Muscle layer of duodenum (tissue), 2 donors: ENCODE measurements around the gene CSTB.

Experiments used
- H3K27ac ChIP-seq: one replicate; pipeline ENCODE4 v1.7.0; 2013; ENCODE audit warnings: mild to moderate bottlenecking, low read length
- H3K27me3 ChIP-seq: one replicate; pipeline ENCODE4 v1.7.0; 2013; ENCODE audit warnings: low read depth, mild to moderate bottlenecking, control low read depth, low read length
- H3K36me3 ChIP-seq, 2 donors: one replicate each; pipeline ENCODE4 v1.7.0; 2013; ENCODE audit warnings: low read length in 2 of 2, control low read depth in 1 of 2, mild to moderate bottlenecking in 1 of 2; ENCODE audit not compliant: insufficient read depth in 2 of 2, control insufficient read depth in 1 of 2
- H3K4me1 ChIP-seq, 2 donors: one replicate each; pipeline ENCODE4 v1.7.0; 2013; ENCODE audit warnings: low read length in 2 of 2, mild to moderate bottlenecking in 2 of 2, control low read depth in 1 of 2, moderate library complexity in 1 of 2; ENCODE audit not compliant: insufficient read depth in 2 of 2, control insufficient read depth in 1 of 2
- H3K4me3 ChIP-seq, 2 donors: one replicate each; pipeline ENCODE4 v1.7.0; 2013; ENCODE audit warnings: low read length in 2 of 2, low read depth in 1 of 2, mild to moderate bottlenecking in 1 of 2
- H3K9me3 ChIP-seq, 2 donors: one replicate each; pipeline ENCODE4 v1.7.0; 2013; ENCODE audit warnings: low read length in 2 of 2, control low read depth in 1 of 2, mild to moderate bottlenecking in 1 of 2; ENCODE audit not compliant: control insufficient read depth in 1 of 2
- donor health status: healthy.

The CSTB gene

DNA sequence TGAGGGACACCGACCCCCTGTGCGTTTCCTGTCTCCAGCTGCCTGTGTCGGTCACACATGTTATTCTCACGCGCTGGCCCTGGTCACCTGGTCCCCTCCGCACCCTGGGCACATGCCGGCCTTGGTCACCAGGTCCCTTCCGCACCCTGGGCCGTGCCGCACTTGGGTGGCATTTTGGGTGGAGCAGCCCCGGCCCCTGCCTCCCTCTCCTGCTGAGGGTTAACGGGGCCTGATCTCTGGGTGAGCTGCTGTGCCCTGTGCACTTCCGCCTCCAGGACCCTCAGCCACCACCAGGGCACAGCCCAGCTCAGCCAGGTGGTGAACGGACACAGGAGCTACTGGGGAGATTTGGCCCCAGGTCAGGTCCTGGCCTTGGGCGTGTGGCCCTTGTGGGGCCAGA lies 39.9 kb upstream of the CSTB start:
- Histone ChIP-seq H3K27ac (no peak overlapping the region), H3K36me3 (no peaks in the 10 kb centered on the region), H3K27me3 (no peaks in the 10 kb centered on the region), H3K4me1 (peaks cover 0 to 15% of the 10 kb centered on the region in 2 donors), H3K4me3 (no peak overlapping the region), H3K9me3 (no peaks in the 10 kb centered on the region)

DNA sequence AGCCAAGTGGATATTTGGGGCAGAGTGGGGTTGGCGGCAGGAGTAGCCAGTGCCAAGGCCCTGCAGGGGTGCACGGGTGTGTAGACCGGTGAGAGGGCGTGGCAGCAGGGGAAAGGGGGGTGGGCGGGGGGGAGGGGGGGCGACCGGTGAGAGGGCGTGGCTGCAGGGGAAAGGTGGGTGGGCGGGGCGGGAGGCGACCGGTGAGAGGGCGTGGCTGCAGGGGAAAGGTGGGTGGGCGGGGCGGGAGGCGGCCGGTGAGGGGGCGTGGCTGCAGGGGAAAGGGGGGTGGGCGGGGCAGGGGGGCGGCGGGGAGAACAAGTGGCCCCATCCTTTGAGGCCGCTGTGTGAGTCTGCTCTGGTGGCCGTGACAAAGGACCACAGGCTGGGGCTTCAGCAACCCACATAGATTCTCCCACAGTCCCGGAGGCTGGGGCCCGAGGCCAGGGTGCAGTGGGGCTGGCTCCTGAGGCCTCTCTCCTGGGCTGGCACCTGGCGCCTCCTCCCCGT lies 39.1 kb upstream of the CSTB start:
- Histone ChIP-seq H3K4me3 (no peak overlapping the region), H3K27me3 (no peaks in the 10 kb centered on the region), H3K36me3 (no peaks in the 10 kb centered on the region), H3K4me1 (peaks cover 0 to 21% of the 10 kb centered on the region in 2 donors), H3K9me3 (no peaks in the 10 kb centered on the region), H3K27ac (no peak overlapping the region)

DNA sequence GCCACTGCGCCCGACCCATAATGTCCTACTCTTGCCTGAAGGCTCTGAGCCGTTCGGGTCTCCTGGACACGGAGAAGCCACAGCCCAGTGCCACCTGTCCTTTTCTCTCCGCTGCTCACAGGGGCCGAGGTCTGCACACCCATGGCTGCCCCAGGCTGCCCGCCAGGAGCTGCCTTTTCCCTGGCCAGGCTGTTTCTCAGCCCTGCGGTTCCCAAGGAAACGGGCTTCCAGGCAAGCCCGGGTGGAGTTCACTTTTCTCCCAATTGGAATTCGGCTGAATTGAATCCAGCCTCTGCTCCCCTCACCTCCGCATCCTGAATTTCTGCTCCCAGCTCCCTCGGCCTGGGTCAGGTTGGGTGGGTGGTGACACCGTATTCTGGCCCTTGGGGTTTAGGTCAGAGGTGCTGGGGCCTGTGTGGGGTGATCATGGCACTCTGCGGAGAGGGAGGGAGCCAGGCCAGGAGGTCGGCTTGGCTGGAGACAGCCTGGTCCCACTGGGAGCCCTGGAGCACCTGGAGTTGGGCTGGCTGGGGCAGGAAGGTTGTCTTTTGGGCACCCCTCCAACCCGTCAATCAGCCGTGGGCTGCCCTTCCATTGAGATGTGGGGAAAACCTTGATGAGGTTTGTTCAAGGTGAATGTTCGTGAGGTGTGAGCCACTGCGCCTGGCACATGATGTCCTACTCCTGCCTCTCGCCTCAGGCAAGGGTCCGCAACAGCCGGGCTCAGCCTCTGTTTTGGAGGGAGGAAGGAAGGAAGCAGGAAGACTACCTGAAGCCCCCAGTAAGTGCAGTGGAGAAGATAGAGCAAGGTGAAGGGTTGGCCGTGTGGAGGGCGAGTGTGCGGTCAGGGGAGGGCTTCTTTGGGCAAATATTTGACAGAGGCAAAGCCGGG lies 38.4 kb upstream of the CSTB start:
- peaks cover 0 to 21% of the 10 kb centered on the region in 2 donors for H3K4me1 ChIP-seq
- H3K9me3 ChIP-seq: no peaks in the 10 kb centered on the region
- H3K27ac ChIP-seq: no peak overlapping the region
- H3K4me3 ChIP-seq: no peak overlapping the region
- no peaks in the 10 kb centered on the region for H3K27me3 ChIP-seq
- no peaks in the 10 kb centered on the region for H3K36me3 ChIP-seq

DNA sequence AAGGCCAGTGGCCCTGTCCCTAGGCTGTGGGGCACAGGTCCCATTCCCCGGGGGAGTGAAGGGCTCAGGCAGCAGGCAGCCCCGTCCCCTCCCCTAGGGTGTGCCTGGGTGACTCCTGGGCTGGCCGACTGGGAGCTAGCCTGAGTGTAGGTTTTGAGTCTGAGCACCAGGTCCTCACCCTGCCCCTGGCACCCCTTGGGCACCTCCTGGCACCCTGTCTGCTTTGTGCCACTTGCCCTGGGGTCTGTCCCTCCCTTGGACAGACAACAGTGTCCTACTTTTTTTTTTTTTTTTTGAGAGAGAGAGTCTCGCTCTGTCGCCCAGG lies 37.5 kb upstream of the CSTB start:
- Histone ChIP-seq H3K27ac (no peak overlapping the region), H3K27me3 (no peaks in the 10 kb centered on the region), H3K9me3 (no peaks in the 10 kb centered on the region), H3K4me1 (peaks cover 0 to 21% of the 10 kb centered on the region in 2 donors), H3K36me3 (no peaks in the 10 kb centered on the region), H3K4me3 (no peak overlapping the region)

DNA sequence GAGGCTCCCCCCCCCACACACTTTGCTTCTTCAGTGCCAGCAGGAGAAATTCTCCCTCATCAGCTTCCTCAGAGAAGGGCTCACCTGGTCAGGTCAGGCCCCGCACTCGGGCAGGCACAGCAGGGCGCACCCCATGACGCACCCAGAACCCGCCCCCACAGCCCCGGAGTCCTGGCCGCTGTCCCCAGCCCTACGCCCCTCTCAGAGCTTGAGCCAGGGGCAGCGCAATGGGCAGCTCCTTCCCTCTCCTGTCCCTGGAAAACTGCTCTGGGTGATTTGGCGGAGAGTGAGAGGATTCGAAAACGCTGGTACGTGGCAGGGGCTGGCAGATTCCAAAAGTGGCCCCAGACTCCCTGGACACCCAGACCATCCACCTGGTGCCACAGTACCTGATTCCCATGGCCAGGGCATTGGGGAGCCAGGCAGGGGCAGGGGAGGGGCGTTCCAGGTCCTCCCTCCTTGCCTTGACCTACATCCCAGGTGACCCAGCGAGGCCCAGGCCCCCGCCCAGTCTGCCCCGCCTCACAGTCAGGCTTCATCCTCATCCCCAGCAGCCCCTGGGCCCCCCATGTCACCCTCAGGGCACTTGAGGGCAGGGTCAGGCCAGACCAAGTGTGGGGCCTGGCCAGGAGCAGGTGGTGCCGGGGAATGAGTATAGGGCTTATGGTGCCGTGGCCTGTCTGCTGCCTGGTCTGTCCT lies 37.0 kb upstream of the CSTB start:
- H3K36me3 ChIP-seq: no peaks in the 10 kb centered on the region
- no peak overlapping the region for H3K4me3 ChIP-seq
- H3K9me3 ChIP-seq: no peaks in the 10 kb centered on the region
- no peaks in the 10 kb centered on the region for H3K27me3 ChIP-seq
- peaks cover 0 to 21% of the 10 kb centered on the region in 2 donors for H3K4me1 ChIP-seq
- no peak overlapping the region for H3K27ac ChIP-seq

DNA sequence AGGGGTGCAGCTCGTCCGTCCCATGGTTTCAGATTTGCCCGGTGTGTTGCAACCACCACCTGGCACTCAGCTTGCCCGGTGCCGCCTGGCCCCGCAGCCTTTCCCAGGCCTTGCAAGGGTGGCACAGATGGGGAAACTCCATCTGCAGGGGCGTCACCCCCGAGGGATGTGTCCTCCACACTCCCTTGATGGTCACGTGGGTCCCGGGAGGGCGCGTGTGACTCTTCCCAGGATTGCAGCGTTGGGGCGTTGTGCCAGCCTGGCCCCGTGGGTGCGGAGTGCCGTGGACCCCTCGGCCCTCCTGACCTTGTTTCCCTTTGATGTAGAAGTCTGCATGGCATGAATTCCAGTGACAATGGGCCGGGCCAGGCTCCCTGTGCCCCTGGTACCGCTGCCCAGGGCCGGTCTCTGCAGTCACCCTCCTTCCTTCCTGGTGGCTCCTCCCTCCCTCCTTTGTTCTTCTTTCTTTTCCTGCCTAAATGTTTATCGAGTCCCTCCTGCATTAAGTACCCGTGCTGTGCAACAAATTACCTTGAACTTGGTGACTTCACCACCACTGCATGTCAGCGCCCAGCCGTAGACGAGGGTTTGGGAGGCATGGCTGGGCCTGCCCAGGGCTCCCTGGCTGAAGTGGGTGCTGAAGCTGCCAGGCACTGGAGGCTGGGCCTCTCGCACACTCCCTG lies 36.2 kb upstream of the CSTB start:
- Histone ChIP-seq H3K36me3 (no peaks in the 10 kb centered on the region), H3K4me3 (peak overlapping the region in 1 of 2 donors; percentile 24), H3K27ac (no peak overlapping the region), H3K27me3 (no peaks in the 10 kb centered on the region), H3K9me3 (no peaks in the 10 kb centered on the region), H3K4me1 (peaks cover 0 to 16% of the 10 kb centered on the region in 2 donors)

DNA sequence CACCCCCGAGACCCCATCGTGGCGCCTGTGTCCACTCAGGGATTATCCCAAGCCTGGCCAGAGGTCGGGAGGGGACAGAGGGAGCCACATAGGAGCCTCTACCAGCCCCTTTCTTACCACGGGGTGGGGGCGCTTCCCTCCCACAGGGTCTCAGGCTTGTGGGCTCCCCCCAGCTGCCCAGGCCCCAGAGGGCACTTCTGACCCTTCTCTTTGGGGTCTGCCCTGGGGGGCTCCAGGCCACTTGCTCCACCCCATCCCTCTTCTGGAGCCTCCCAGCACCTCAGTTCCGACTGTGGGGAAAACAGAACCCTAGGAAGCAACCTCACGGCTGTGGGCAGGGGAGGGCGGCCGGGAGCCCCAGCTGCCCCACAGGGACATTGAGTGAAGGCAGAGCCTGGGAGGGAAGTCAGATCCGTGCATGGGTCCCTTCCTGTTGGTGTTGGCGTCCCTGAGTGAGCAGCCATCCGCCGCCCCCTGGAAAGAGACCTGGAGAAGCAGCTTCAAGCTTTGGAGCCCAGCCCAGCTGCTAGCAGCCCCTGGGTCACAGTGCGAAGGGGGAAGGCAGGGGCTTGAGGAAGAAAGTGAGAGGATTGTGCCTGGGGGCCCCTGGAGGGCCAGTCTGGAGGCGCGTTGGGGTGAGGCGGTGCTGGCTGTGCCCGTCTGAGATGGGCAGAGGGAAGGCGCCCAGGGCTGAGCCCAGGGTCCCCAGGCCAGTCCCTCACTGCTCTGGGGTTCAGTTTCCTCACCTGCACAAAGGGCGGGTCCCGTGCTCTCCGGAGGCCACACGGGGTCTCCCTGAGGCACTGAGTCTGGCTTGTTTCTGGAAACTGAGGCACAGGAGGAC lies 35.4 kb upstream of the CSTB start:
- peaks cover 0 to 16% of the 10 kb centered on the region in 2 donors for H3K4me1 ChIP-seq
- H3K9me3 ChIP-seq: no peaks in the 10 kb centered on the region
- no peak overlapping the region for H3K27ac ChIP-seq
- no peaks in the 10 kb centered on the region for H3K27me3 ChIP-seq
- H3K4me3 ChIP-seq: peak overlapping the region in 1 of 2 donors; percentile 7
- no peaks in the 10 kb centered on the region for H3K36me3 ChIP-seq

DNA sequence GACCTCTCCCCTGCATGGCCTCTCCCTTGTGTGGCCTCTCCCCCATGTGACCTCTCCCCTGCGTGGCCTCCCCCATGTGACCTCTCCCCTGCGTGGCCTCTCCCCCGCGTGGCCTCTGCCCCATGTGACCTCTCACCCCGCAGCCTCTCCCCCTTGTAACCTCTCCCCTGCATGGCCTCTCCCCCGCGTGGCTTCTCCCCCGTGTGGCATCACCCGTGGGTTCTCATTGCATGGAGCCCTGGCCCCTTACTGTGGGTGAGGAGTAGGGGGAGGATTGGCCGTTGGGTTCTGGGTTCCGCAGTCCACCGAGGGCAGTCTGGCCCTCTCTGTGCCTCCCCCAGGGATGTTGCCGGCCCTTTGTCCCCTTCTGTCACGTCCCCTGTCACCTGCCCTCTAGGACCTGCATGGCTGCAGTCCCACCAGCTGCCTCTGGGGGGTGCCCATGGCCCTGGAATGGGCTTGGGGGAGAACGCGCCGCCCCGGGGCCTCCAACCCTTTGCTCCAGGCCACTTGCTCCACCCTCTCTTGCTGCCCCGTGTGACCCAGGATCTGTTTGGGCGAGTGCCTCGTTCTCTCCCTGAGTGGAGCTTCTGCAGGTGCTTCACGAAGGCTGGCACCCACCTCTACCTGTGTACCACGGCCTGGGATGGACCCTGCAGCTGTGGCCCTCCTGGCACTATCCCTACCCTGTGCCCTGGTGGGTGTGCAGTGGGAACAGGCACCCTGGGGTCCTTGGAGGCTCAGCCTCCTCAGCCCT lies 34.6 kb upstream of the CSTB start:
- Histone ChIP-seq H3K4me3 (peak overlapping the region in 1 of 2 donors; percentile 7), H3K36me3 (no peaks in the 10 kb centered on the region), H3K9me3 (no peaks in the 10 kb centered on the region), H3K4me1 (peaks cover 0 to 16% of the 10 kb centered on the region in 2 donors), H3K27ac (no peak overlapping the region), H3K27me3 (no peaks in the 10 kb centered on the region)

DNA sequence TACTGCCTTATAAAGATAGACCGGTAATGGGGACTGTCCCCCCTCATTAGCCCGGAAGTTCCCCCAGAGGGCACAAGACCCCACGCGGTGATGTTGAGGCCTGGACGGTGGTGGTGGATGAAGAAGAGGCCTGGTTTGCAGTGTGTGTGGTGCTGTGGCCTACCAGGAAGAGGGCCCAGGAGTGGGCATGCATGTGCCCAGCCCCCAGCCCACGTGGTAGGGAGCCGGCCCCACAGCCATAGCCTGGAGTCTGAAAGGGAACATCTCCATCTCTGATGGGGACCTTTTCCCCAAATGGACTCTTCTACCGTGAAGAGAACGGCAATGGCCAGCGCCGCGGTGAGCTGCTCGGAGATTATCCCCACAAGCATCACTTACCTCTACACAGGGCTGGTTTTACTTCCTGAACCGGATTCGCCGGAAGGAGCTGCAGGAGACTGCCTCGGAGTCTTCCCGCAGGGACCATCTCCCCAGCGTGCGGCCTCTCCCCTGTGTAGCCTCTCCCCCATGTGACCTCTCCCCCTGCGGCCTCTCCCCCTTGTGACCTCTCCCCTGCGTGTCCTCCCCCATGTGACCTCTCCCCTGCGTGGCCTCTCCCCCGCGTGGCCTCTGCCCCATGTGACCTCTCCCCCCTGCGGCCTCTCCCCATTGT lies 33.9 kb upstream of the CSTB start:
- no peak overlapping the region for H3K27ac ChIP-seq
- no peaks in the 10 kb centered on the region for H3K9me3 ChIP-seq
- no peaks in the 10 kb centered on the region for H3K36me3 ChIP-seq
- peaks cover 0 to 16% of the 10 kb centered on the region in 2 donors for H3K4me1 ChIP-seq
- no peak overlapping the region for H3K4me3 ChIP-seq
- H3K27me3 ChIP-seq: no peaks in the 10 kb centered on the region

DNA sequence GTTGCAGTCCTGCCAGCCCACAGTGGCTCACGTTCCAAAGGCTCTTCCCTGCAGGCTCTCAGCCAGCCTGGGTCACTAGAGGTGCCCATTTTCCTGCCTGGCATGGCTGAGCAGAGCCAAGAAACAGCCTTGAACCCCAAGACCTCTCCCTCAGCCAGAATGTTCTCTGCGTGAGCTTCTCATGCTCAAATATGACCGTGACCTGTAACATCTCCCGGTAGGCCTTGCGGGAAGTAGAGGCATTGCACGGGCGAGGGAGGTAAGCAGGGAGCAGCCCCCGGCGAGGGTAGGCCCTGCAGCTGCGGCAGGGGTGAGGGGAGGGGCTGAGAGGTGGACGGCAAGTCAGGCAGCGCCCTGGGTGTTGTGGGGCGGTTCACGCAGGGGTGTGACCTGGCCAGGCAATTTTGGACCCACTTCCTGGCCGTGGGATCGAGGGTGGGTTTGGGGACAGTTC lies 33.3 kb upstream of the CSTB start:
- Histone ChIP-seq H3K27me3 (no peaks in the 10 kb centered on the region), H3K4me1 (peaks cover 0 to 16% of the 10 kb centered on the region in 2 donors), H3K36me3 (no peaks in the 10 kb centered on the region), H3K4me3 (no peak overlapping the region), H3K27ac (no peak overlapping the region), H3K9me3 (no peaks in the 10 kb centered on the region)
